Measurements from ENCODE around the gene ANO8. TPM values are rescaled to one million over a fixed set of nuclear protein-coding genes. Genes with fewer than 3 reads are reported as not detected.

The ANO8 gene
- total and polyA plus RNA-seq, 2 donors (not counting 3 experiments of a cell fraction or from before 2014, with no cell fraction given) = 3.5 to 6.8 TPM

DNA sequence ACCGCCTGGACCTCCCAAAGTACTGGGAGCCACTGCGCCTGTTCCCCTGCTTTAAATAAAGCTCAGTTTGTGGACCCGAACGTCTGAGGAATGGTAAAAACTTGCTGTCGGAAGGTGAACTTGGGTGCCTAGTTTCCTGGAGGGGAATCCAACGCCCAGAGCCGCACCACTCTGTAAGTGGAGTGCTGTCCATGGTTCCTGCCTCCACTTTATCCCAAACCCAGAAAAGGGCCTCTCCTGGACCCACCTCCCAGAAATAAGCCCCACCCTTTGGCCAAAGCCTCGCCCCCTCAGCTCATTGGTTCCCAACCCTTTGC lies 2.3 kb downstream of the ANO8 start:
- ChIA-PET POLR2A (no interaction called here), CTCF (interaction anchor here (0.6 to 2.5 kb wide), 3 partner anchors 27 to 54 kb away, joined by 3 to 12 read pairs (median 4); partner anchors contain the start of gene MRPL34)
- H3K9ac ChIP-seq (replicated peaks; ENCODE audit: extremely low read depth, insufficient read depth, low read length) = no peak overlapping the region
- H3K79me2 ChIP-seq (ENCODE audit: control insufficient read depth, insufficient read depth, low read length) = no peaks in the 10 kb centered on the region
- H3K9me1 ChIP-seq (replicated peaks; ENCODE audit: control insufficient read depth, extremely low read depth, insufficient read depth, low read length) = no peaks in the 10 kb centered on the region
- TF ChIP-seq, protein P1, sequence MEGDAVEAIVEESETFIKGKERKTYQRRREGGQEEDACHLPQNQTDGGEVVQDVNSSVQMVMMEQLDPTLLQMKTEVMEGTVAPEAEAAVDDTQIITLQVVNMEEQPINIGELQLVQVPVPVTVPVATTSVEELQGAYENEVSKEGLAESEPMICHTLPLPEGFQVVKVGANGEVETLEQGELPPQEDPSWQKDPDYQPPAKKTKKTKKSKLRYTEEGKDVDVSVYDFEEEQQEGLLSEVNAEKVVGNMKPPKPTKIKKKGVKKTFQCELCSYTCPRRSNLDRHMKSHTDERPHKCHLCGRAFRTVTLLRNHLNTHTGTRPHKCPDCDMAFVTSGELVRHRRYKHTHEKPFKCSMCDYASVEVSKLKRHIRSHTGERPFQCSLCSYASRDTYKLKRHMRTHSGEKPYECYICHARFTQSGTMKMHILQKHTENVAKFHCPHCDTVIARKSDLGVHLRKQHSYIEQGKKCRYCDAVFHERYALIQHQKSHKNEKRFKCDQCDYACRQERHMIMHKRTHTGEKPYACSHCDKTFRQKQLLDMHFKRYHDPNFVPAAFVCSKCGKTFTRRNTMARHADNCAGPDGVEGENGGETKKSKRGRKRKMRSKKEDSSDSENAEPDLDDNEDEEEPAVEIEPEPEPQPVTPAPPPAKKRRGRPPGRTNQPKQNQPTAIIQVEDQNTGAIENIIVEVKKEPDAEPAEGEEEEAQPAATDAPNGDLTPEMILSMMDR (IDR thresholded peaks at IDR 0.05; ENCODE audit: extremely low read depth in 1 of 2, insufficient read depth in 1 of 2, low read depth in 1 of 2, low read length in 2 of 2) = no peak
- TF ChIP-seq POLR2AphosphoS5 (IDR thresholded peaks at IDR 0.05; ENCODE audit: insufficient read depth, low read depth, low read length) (no peak), GATA2 (IDR thresholded peaks at IDR 0.05; ENCODE audit: insufficient read depth, insufficient read length, low read depth, low read length) (no peak), JUN (IDR thresholded peaks at IDR 0.05; ENCODE audit: borderline replicate concordance, insufficient read depth, insufficient read length, low read depth) (no peak), MYC (IDR thresholded peaks at IDR 0.05; ENCODE audit: low read depth, low read length) (no peak), EZH2 (IDR thresholded peaks at IDR 0.05; ENCODE audit: borderline replicate concordance, low read depth, low read length, severe bottlenecking) (no peak), FOS (IDR thresholded peaks at IDR 0.05; ENCODE audit: borderline replicate concordance, insufficient read depth, low read length) (no peak)
- TF ChIP-seq, protein P2, sequence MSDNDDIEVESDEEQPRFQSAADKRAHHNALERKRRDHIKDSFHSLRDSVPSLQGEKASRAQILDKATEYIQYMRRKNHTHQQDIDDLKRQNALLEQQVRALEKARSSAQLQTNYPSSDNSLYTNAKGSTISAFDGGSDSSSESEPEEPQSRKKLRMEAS (IDR thresholded peaks at IDR 0.05; ENCODE audit: insufficient read depth, insufficient read length) = no peak
- H3K27ac ChIP-seq (ENCODE audit: insufficient read depth, low read depth, low read length) = no peak overlapping the region
- no peak for DNase-seq (ENCODE audit: low read depth, low spot score)
- H3K36me3 ChIP-seq (ENCODE audit: control insufficient read depth in 2 of 2, extremely low read depth in 1 of 2, insufficient read depth in 2 of 2, low read length in 2 of 2) = no peaks in the 10 kb centered on the region
- H3K4me2 ChIP-seq (ENCODE audit: insufficient read depth, low read length) = no peak overlapping the region
- no peaks in the 10 kb centered on the region for H4K20me1 ChIP-seq (replicated peaks; ENCODE audit: control insufficient read depth, extremely low read depth, insufficient read depth, low read length)
- FAIRE-seq = no peak
- no peaks in the 10 kb centered on the region for H3K9me3 ChIP-seq (replicated peaks; ENCODE audit: control insufficient read depth, insufficient read depth, low read length)
- H2AFZ ChIP-seq (ENCODE audit: low read depth, low read length) = no peak overlapping the region
- BruUV-seq (replicated peaks) = no TSS peak
- peaks cover 4 to 19% of the 10 kb centered on the region in 2 experiments for H3K27me3 ChIP-seq (ENCODE audit: control insufficient read depth in 2 of 2, insufficient read depth in 2 of 2, low read length in 2 of 2)
- intact Hi-C loops (cut with micrococcal nuclease) = no loop called here
- peaks cover 15% of the 10 kb centered on the region for H3K4me1 ChIP-seq (ENCODE audit: control insufficient read depth, extremely low read depth, insufficient read depth, low read length)
- H3K4me3 ChIP-seq (replicated peaks in 1 of 3; ENCODE audit: insufficient read depth in 1 of 3, low read depth in 1 of 3, low read length in 3 of 3) = no peak overlapping the region
- dilution Hi-C loops (cut with MboI; ENCODE audit: extremely low pct_ligation_motif_present, low sequenced_read_pairs) = no loop called here

Data from endothelial cell of umbilical vein (primary cell).